Naive B cell (primary cell): ENCODE data around the gene LILRB2. TPM values are rescaled to one million over a fixed set of nuclear protein-coding genes. Genes with fewer than 3 reads are reported as not detected.
"Not testable (repeated sequence)": the region's sequence is repeated elsewhere in the genome, so short reads cannot be mapped to it uniquely, and the experiment has no call there.

Experiments used
- ATAC-seq, 2 donors: fragments of 150-1000 bp; cut with Tn5 transposase; 2 replicates each; pipeline ENCODE4 v1.10.0; 2021; ENCODE audit warnings: low read depth in 2 of 2, mild to moderate bottlenecking in 2 of 2, moderate library complexity in 2 of 2
- DNase-seq: peaks from one replicate; pipeline ENCODE4 v3.0.0; 2022
- H3K27ac Mint-ChIP-seq, 6 donors: one replicate each; pipeline ENCODE4 v1.8.0; 2020 to 2022; ENCODE audit warnings: mild to moderate bottlenecking in 6 of 6, mixed read lengths in 6 of 6, moderate library complexity in 5 of 6, inconsistent platforms in 2 of 6
- H3K27me3 Mint-ChIP-seq, 3 donors: one replicate each; pipeline ENCODE4 v1.8.0; 2021 to 2022; ENCODE audit warnings: mixed read lengths in 3 of 3, mild to moderate bottlenecking in 1 of 3
- H3K36me3 Mint-ChIP-seq, 2 donors: one replicate each; pipeline ENCODE4 v1.8.0; 2020 to 2022; ENCODE audit warnings: mixed read lengths in 2 of 2, inconsistent platforms in 1 of 2, mild to moderate bottlenecking in 1 of 2
- H3K4me1 Mint-ChIP-seq, 3 donors: one replicate each; pipeline ENCODE4 v1.8.0; 2020 to 2022; ENCODE audit warnings: mixed read lengths in 3 of 3, inconsistent platforms in 1 of 3, mild to moderate bottlenecking in 1 of 3, moderate library complexity in 1 of 3
- H3K4me3 Mint-ChIP-seq, 8 donors: one replicate each; pipeline ENCODE4 v1.8.0; 2020 to 2022; ENCODE audit warnings: mild to moderate bottlenecking in 8 of 8, mixed read lengths in 8 of 8, moderate library complexity in 8 of 8, inconsistent platforms in 2 of 8
- H3K9me3 Mint-ChIP-seq, 7 donors: one replicate each; pipeline ENCODE4 v1.8.0; 2020 to 2022; ENCODE audit warnings: mixed read lengths in 7 of 7, mild to moderate bottlenecking in 5 of 7, inconsistent platforms in 2 of 7, moderate library complexity in 1 of 7
- polyA plus RNA-seq, 6 donors: library from polyadenylated mRNA; unstranded; fragments of 300-500 nt; fragmentation: Illumina TruSeq; gene quantifications; one replicate each; pipeline ENCODE4 v1.2.3, GENCODE V29; 2021; ENCODE audit warnings: low read depth in 6 of 6

LILRB2 gene
- polyA plus RNA-seq, 6 donors from 2014 or later: 0.36 to 1.6 (median 0.76) TPM; not detected in 1

DNA sequence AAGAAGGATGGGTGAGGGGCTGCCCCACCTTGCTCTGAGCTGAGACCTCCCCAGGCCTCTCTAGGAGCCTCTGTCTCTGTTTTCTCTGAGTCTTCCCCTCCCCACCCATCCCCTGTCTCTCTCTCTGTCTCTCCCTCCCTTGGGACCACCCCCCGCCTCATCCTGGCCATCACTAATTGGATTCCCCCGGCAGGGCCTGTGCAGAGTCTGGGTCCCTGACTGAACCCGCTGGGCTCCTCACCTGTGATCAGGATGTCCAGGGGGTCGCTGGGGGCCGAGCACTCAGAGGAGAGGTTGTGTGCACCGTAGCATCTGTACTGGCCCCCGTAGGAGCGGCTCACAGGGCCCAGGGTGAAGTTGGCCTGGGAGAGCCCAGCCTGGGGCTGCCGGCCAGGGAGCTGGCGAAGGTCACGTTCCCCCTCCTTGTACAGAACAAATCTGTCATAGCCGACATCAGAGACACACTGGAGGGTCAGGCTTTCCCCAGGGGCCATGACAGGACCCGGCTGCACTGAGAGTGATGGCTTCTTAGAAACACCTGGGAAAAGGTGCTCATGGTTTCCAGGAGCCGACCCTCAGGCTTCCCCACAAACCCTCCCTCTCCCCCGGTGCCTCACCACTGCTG lies 2.2 kb downstream of the LILRB2 start:
- H3K9me3 Mint-ChIP-seq, ATAC-seq, DNase-seq, H3K36me3 Mint-ChIP-seq, H3K4me3 Mint-ChIP-seq: not testable (repeated sequence)
- peaks cover 34 to 40% (median 36%) of the 10 kb centered on the region in 3 donors for H3K4me1 Mint-ChIP-seq
- peaks cover 34 to 72% (median 44%) of the 10 kb centered on the region in 3 donors for H3K27me3 Mint-ChIP-seq
- H3K27ac Mint-ChIP-seq: peak overlapping the region in 1 of 6 donors; percentile 36

DNA sequence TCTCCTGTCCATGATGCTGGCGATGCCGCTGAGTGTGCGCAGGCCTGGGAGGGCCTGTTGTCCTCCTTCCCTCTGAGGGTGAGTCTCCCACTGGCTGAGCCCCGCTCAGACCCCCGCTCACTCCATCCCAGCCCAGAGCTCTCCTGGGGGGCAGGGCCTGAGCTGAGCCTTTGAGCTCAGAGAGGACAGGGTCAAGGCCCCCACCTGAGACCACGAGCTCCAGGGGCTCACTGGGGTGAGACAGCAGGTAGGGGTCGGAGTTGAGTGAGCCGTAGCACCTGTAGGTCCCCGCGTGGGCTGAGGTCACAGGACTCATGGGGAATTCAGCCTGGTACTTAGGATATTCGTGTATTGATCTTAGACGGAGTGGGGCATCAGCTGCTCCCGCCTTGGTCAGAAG lies 2.9 kb downstream of the LILRB2 start:
- H3K36me3 Mint-ChIP-seq, H3K9me3 Mint-ChIP-seq, DNase-seq, H3K4me3 Mint-ChIP-seq, ATAC-seq: not testable (repeated sequence)
- H3K4me1 Mint-ChIP-seq: peaks cover 30 to 37% (median 32%) of the 10 kb centered on the region in 3 donors
- H3K27ac Mint-ChIP-seq: peak overlapping the region in 2 of 6 donors; percentile 42 to 44
- peaks cover 36 to 73% (median 48%) of the 10 kb centered on the region in 3 donors for H3K27me3 Mint-ChIP-seq

DNA sequence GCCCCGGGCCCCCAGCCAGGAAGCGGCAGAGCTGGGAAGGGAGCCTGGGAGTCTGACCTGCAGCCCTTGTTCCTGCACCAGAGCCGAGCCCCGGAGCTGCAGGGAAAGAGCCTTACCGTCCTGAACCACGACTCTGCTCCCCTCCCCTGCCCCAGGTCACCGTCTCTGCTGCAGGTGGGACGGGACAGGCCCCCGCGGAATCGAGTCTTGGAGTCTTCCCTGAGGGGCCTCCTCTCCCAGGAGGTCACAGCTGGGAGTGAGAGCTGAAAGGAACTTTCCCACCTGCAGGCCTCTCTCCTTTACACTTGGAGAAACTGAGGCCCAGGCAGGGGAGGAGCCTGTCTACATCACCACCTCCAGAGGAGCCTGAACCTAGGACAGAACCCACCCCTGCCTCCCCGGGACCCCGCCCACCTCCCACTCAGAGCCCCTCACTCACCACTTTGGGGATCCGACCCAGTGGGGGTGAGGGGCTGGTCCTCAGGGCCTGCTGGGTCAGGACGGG lies 3.7 kb downstream of the LILRB2 start:
- H3K27ac Mint-ChIP-seq, H3K4me3 Mint-ChIP-seq, H3K9me3 Mint-ChIP-seq, ATAC-seq, H3K36me3 Mint-ChIP-seq, DNase-seq: not testable (repeated sequence)
- H3K27me3 Mint-ChIP-seq: peaks cover 33 to 75% (median 52%) of the 10 kb centered on the region in 3 donors
- peaks cover 25 to 35% (median 27%) of the 10 kb centered on the region in 3 donors for H3K4me1 Mint-ChIP-seq

DNA sequence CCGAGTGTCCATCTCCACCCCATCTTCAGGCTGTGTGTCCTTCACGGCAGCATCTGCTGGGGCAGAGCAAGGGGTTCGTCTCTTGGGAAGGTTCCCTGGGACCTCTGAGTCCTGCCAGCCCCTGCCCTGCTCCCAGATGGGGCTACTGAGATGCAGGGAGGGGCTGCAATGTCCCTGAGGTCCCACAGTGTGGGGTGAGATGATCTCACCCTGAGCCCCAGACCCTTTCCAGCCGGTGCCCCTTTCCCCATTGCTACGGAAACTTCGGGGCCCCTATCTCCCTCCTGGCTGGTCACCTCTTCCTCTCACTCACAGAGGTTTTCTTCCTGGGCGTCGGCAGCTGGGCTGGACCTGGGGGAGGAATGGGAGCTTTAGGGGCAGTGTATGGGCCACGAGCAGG lies 5.0 kb downstream of the LILRB2 start:
- Mint-ChIP-seq H3K27me3 (peaks cover 29 to 81% (median 54%) of the 10 kb centered on the region in 3 donors), H3K27ac (peak overlapping the region in 1 of 6 donors; percentile 69), H3K4me1 (peaks cover 17 to 35% (median 26%) of the 10 kb centered on the region in 3 donors), H3K36me3 (no peaks in the 10 kb centered on the region), H3K4me3 (no peak overlapping the region), H3K9me3 (no peaks in the 10 kb centered on the region)
- DNase-seq (no peak), ATAC-seq (no peak)

DNA sequence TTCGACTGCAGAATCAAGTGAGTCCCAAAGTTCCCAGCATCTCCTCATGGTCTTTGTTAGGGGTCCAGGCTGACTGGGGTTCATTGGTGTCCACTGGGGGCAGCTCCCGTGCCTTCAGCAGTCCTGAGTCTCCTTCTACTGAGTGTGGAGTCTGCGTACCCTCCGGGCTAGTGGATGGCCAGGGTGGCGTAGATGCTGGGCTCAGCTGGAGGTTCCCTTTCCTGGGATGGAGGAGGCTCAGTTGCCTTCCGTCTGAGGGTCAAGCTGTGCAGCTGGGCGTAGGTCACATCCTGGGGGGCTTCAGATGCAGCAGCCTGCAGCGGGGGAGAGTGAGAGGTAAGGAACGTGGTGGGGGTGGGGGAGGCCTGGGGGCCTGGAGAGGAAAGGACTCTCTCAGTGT lies 6.4 kb downstream of the LILRB2 start:
- Mint-ChIP-seq H3K27ac (peak overlapping the region in 1 of 6 donors; percentile 56), H3K27me3 (peaks cover 31 to 75% (median 57%) of the 10 kb centered on the region in 3 donors), H3K4me1 (peaks cover 5 to 22% (median 14%) of the 10 kb centered on the region in 3 donors), H3K4me3 (peak overlapping the region in 1 of 8 donors; percentile 77)
- not testable (repeated sequence) for DNase-seq, ATAC-seq, H3K9me3 Mint-ChIP-seq, H3K36me3 Mint-ChIP-seq

DNA sequence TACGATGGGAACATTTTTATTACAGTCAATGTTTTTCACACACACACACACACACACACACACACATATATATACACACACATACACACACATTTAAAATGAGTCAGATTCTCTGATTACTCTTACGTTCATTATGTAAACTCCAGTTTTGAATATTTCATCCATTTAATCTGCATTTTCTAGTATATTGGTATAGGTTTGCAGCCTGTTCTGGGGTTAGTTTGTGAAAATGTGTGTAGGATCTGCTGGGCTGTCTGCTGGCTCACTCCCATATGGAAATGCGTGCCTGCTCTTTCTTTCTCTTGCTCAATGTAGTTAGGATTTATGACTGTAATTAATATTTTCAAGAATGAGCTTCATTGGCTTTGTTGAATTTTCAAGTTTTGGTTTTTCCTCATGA lies 7.1 kb downstream of the LILRB2 start:
- Mint-ChIP-seq H3K4me3 (no peak overlapping the region), H3K27me3 (peaks cover 33 to 68% (median 54%) of the 10 kb centered on the region in 3 donors), H3K9me3 (no peaks in the 10 kb centered on the region), H3K36me3 (no peaks in the 10 kb centered on the region), H3K4me1 (peaks cover 5 to 22% (median 14%) of the 10 kb centered on the region in 3 donors), H3K27ac (peak overlapping the region in 1 of 6 donors; percentile 82)
- no peak for DNase-seq
- no peak for ATAC-seq

DNA sequence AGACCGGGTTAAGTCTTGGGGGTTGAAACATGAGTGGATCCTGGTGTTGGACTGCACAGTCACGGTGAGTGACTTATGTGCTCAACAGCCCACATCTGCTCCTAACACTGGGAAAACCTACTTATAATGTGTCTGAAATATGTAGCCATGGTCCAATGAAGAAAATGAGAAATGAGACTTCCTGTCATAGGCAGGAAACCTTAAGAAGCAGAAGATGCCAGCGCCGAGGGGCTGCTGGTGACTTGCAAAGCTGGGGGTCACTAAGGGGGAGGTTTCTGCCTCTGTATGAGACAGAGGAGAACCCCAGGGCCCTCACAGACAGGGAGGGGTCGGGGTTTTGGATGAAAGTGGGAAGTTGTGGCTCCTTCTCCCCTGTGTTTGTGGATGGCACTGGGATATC lies 8.7 kb downstream of the LILRB2 start:
- H3K4me1 Mint-ChIP-seq: peaks cover 5 to 22% (median 14%) of the 10 kb centered on the region in 3 donors
- H3K27me3 Mint-ChIP-seq: peaks cover 41 to 63% (median 59%) of the 10 kb centered on the region in 3 donors
- H3K27ac Mint-ChIP-seq, H3K4me3 Mint-ChIP-seq, H3K36me3 Mint-ChIP-seq, DNase-seq, H3K9me3 Mint-ChIP-seq: not testable (repeated sequence)
- peak; percentile 27 to 33 for ATAC-seq

DNA sequence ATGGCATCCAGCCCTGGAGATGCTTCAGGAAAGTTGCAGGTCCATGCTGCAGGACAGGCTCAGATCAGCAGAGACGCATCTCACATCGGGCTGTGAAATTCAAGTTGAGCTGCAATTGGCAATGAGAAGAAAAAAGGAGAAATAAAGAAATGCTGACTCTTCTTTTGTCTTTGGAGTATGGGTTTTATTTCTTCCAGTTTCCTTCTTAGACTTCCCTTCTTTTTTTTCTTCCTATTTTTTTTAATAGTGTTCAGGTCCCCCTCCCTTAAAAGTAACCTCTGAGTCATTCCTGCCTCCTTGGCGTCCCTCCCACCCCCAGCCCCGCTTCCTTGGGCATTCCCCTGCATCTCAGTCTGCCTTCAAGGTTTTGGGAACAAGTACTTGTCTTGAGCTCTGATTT lies 9.3 kb downstream of the LILRB2 start:
- not testable (repeated sequence) for H3K27ac Mint-ChIP-seq

DNA sequence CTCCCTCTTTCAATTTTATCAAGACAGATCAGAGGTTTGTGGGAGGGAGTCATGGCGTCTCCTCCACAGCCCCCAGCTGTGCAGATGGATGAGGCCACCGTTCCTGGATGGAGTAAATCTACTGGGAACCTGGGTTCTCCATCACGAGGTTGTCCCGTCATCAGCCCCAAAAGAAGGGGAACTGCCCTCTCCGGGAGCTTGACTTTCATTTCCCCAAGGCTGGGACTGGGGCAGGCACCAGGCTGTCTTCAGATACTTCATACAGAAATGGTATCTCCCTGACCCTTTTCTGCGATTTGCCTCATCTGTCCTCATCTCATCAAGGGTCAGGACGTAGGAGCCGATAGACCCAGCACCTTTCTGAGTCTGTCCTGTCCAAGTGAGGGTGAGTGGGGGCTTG lies 9.8 kb downstream of the LILRB2 start:
- Mint-ChIP-seq H3K4me3 (no peak overlapping the region), H3K36me3 (no peaks in the 10 kb centered on the region), H3K9me3 (no peaks in the 10 kb centered on the region), H3K27me3 (peaks cover 45 to 69% (median 62%) of the 10 kb centered on the region in 3 donors), H3K27ac (no peak overlapping the region), H3K4me1 (peaks cover 5 to 22% (median 18%) of the 10 kb centered on the region in 3 donors)
- no peak for DNase-seq
- ATAC-seq: no peak

More for the DNA sequence above, 9.3 kb downstream of the LILRB2 start:
- not testable (repeated sequence) for ATAC-seq, H3K9me3 Mint-ChIP-seq, DNase-seq, H3K4me3 Mint-ChIP-seq, H3K36me3 Mint-ChIP-seq
- H3K27me3 Mint-ChIP-seq: peaks cover 45 to 64% (median 59%) of the 10 kb centered on the region in 3 donors
- peaks cover 5 to 22% (median 14%) of the 10 kb centered on the region in 3 donors for H3K4me1 Mint-ChIP-seq

DNA sequence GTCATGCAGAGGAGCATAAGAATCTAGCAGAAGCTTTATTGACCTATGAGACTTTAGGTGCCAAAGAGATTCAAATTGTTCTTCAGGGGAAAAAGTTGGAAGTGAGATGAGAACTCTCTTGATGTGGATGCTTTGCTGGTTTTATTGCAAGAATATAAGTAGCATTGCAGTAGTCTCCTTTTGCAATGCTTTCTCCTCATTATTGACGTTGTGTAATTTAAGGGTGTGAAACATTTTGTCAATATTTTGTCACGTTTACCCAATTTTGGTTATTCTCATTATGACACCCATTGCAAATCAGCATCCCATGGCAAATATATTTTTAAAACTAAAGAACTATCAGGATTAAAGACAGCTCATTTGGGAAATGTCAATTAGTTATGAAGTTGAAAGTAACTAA lies 12.0 kb downstream of the LILRB2 start:
- Mint-ChIP-seq H3K4me3 (no peak overlapping the region), H3K9me3 (no peaks in the 10 kb centered on the region), H3K4me1 (peaks cover 5 to 28% (median 22%) of the 10 kb centered on the region in 3 donors), H3K27ac (no peak overlapping the region), H3K27me3 (peaks cover 50 to 69% (median 62%) of the 10 kb centered on the region in 3 donors), H3K36me3 (no peaks in the 10 kb centered on the region)
- DNase-seq (no peak), ATAC-seq (no peak)

DNA sequence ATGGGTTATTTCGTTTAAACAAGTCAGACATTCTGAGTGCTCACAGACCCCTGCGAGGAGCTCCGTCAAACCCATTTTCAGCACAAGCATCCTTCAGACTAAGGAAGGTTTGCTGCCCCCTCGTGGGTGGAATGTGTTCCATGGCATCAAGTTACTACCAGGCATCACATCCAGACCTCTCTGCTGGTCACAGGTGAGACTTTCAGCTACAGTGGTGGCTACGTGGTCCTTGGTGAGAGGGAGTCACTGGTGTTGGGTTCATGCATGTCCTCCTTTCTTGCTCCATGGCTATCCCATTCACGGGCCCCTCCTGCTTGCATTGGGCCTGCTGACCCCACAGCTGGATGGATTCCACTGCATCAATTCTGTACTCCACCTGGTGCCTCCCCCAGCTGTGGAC lies 14.8 kb downstream of the LILRB2 start:
- DNase-seq (peak; percentile 69), ATAC-seq (peak; percentile 80 to 94)
- Mint-ChIP-seq H3K27ac (peak overlapping the region in 2 of 6 donors; percentile 28 to 72), H3K4me3 (peak overlapping the region in 1 of 8 donors; percentile 25), H3K36me3 (no peaks in the 10 kb centered on the region), H3K9me3 (no peaks in the 10 kb centered on the region), H3K4me1 (peaks cover 0 to 9% (median 7%) of the 10 kb centered on the region in 3 donors), H3K27me3 (peaks cover 42 to 59% (median 48%) of the 10 kb centered on the region in 3 donors)

DNA sequence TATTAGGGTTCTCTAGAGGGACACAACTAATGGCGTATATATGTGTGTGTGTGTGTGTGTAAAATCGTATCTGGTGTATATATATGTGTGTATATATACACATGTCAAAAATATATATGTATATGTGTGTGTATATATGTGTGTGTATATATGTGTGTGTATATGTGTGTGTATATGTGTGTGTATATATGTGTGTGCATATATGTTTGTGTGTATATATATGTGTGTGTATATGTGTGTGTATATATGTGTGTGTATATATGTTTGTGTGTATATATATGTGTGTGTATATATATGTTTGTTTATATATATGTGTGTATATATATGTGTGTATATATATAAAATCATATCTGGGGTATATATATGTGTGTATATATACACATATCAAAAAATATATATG lies 18.4 kb downstream of the LILRB2 start:
- H3K27me3 Mint-ChIP-seq: peaks cover 39 to 49% (median 46%) of the 10 kb centered on the region in 3 donors
- H3K4me1 Mint-ChIP-seq: peaks cover 0 to 8% (median 6%) of the 10 kb centered on the region in 3 donors
- no peak overlapping the region for H3K4me3 Mint-ChIP-seq
- DNase-seq: no peak
- H3K9me3 Mint-ChIP-seq: no peaks in the 10 kb centered on the region
- no peak for ATAC-seq
- no peaks in the 10 kb centered on the region for H3K36me3 Mint-ChIP-seq
- H3K27ac Mint-ChIP-seq: no peak overlapping the region

DNA sequence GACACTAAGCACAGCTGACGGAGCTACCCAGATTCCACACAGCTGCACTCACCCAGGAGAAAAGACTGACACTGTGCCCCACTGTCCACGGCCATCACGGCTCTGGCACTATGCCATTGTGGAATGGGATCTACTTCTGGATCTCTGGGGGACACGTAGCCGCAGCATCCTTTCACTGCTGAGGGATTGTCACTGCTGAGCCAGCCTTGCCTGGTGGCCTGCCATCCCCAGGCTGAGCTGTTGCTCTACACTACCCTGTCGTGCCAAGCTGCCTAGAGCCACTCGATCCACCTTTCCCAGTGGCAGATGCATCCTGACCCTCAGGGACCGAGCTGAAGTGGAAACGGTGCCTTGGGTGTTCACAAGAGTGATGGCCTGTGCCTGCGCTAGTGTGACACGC lies 18.8 kb downstream of the LILRB2 start:
- H3K4me1 Mint-ChIP-seq: peaks cover 0 to 8% (median 6%) of the 10 kb centered on the region in 3 donors
- no peak for ATAC-seq
- no peaks in the 10 kb centered on the region for H3K9me3 Mint-ChIP-seq
- H3K27me3 Mint-ChIP-seq: peaks cover 40 to 51% (median 48%) of the 10 kb centered on the region in 3 donors
- H3K27ac Mint-ChIP-seq: no peak overlapping the region
- H3K4me3 Mint-ChIP-seq: no peak overlapping the region
- no peak for DNase-seq
- no peaks in the 10 kb centered on the region for H3K36me3 Mint-ChIP-seq

DNA sequence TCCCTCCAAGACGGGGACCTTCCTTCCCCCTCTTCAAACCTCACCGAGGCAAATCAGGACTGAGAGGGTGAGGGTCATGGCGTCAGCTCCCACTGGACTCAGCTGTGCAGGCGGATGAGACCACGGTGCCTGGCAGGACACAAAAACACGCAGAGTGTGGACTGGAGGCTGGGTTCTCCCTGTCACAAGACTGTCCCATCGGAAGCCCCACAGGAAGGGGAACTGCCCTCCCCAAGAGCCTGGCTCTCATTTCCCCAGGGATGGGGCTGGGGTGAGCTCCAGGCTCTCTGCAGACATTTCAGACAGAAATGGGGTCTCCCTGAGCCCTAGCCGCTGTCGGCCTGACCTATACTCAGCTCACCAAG lies 23.8 kb downstream of the LILRB2 start, which contains the start of gene LILRB5:
LILRB5 (minus strand) TSS at position 158 of the 365 bp plus-strand sequence; CDS start at position 78, 80 bp downstream.
- no peaks in the 10 kb centered on the region for H3K4me1 Mint-ChIP-seq
- no peaks in the 10 kb centered on the region for H3K36me3 Mint-ChIP-seq
- no peak within 1 kb of the TSS for H3K27ac Mint-ChIP-seq
- no peaks in the 10 kb centered on the region for H3K9me3 Mint-ChIP-seq
- H3K4me3 Mint-ChIP-seq: no peak within 1 kb of the TSS
- DNase-seq (no peak), ATAC-seq (no peak)
- peaks cover 34 to 64% (median 55%) of the 10 kb centered on the region in 3 donors for H3K27me3 Mint-ChIP-seq
